Brain pericyte (primary cell): ENCODE data around the gene FRMD5.
"Not testable (repeated sequence)": the region's sequence is repeated elsewhere in the genome, so short reads cannot be mapped to it uniquely, and the experiment has no call there.

Experiments
- DNase-seq: peaks from one replicate; pipeline ENCODE4 v3.0.0-alpha.2; 2012; ENCODE audit warnings: low read depth, low spot score

The FRMD5 gene

GRCh38 chr15:44195151-44195740, at the start of gene FRMD5:
Gene FRMD5 (minus strand): TSS chr15:44195271.
- peak; percentile 89 for DNase-seq

GRCh38 chr15:44243829-44244228, 48.8 kb upstream of the FRMD5 start:
- no peak for DNase-seq

GRCh38 chr15:44243141-44243540, 48.1 kb upstream of the FRMD5 start:
- DNase-seq = no peak

GRCh38 chr15:44231842-44232241, 36.8 kb upstream of the FRMD5 start:
- no peak for DNase-seq

- DNase-seq = not testable (repeated sequence)
Observed at GRCh38 chr15:44229301-44229700, 34.2 kb upstream of the FRMD5 start.

GRCh38 chr15:44227584-44227983, 32.5 kb upstream of the FRMD5 start:
- DNase-seq = no peak

GRCh38 chr15:44227001-44227400, 31.9 kb upstream of the FRMD5 start:
- not testable (repeated sequence) for DNase-seq

- no peak for DNase-seq
Observed at GRCh38 chr15:44222478-44222877, 27.4 kb upstream of the FRMD5 start.

- DNase-seq = no peak
Observed at GRCh38 chr15:44219073-44219472, 24.0 kb upstream of the FRMD5 start.

- DNase-seq = no peak
Observed at GRCh38 chr15:44216958-44217357, 21.9 kb upstream of the FRMD5 start.

GRCh38 chr15:44215594-44215993, 20.5 kb upstream of the FRMD5 start:
- no peak for DNase-seq

GRCh38 chr15:44208956-44209355, 13.9 kb upstream of the FRMD5 start:
- no peak for DNase-seq

- DNase-seq = no peak
Observed at GRCh38 chr15:44207643-44208042, 12.6 kb upstream of the FRMD5 start.

- DNase-seq = no peak
Observed at GRCh38 chr15:44199393-44199792, 4.3 kb upstream of the FRMD5 start.

- no peak for DNase-seq
Observed at GRCh38 chr15:44194323-44195150, 534 bp downstream of the FRMD5 start.

GRCh38 chr15:44193651-44194322, 1.3 kb downstream of the FRMD5 start:
- no peak for DNase-seq

- DNase-seq = no peak
Observed at GRCh38 chr15:44188795-44189194, 6.3 kb downstream of the FRMD5 start.

- DNase-seq = no peak
Observed at GRCh38 chr15:44186705-44187104, 8.4 kb downstream of the FRMD5 start.

GRCh38 chr15:44183363-44183762, 11.7 kb downstream of the FRMD5 start:
- no peak for DNase-seq

GRCh38 chr15:44181410-44181809, 13.7 kb downstream of the FRMD5 start:
- DNase-seq = no peak

- DNase-seq = no peak
Observed at GRCh38 chr15:44177139-44177538, 17.9 kb downstream of the FRMD5 start.

GRCh38 chr15:44173813-44174212, 21.3 kb downstream of the FRMD5 start:
- no peak for DNase-seq

- no peak for DNase-seq
Observed at GRCh38 chr15:44163370-44163769, 31.7 kb downstream of the FRMD5 start.
